RPMI8226 (cell line): ENCODE measurements around the gene ORC5.
"Not testable (repeated sequence)": the region's sequence is repeated elsewhere in the genome, so short reads cannot be mapped to it uniquely, and the experiment has no call there.

ENCODE experiments used
- DNase-seq: peaks from one replicate; pipeline ENCODE4 v3.0.0-alpha.2; 2015

The ORC5 gene

DNA sequence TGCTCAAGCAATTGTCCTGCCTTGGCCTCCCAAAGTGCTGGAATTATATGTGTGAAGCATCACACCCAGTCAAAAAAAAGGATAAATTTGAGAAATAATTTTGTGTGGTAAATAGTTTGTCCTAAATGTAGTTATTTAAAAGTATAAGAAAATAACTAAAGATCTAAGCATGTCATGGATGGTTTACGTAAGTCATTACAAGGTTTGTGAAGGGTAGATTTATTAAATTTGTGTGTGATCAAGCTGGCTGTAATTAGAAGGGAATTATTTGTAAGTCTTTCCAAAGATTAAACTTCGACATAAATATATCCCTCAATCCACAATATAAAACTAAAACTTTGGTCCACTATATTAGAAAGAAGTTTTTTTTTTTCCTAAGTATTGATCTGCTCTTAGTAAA is 28.6 kb downstream of the ORC5 start:
- DNase-seq = no peak

DNA sequence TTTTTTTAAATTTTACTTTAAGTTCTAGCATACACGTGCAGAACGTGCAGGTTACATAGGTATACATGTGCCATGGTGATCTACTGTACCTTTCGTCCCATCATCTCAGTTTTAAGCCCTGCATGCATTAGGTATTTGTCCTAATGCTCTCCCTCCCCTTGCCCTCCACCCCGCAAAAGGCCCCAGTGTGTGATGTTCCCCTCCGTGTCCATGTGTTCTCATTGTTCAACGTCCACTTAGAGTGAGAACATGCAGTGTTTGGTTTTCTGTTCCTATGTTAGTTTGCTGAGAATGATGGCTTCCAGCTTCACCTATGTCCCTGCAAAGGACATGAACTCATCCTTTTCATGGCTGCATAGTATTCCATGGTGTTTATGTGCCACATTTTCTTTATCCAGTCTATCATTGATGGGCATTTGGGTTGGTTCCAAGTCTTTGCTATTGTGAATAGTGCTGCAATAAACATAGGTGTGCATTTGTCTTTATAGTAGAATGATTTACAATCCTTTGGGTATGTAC is 30.2 kb downstream of the ORC5 start:
- DNase-seq = not testable (repeated sequence)

DNA sequence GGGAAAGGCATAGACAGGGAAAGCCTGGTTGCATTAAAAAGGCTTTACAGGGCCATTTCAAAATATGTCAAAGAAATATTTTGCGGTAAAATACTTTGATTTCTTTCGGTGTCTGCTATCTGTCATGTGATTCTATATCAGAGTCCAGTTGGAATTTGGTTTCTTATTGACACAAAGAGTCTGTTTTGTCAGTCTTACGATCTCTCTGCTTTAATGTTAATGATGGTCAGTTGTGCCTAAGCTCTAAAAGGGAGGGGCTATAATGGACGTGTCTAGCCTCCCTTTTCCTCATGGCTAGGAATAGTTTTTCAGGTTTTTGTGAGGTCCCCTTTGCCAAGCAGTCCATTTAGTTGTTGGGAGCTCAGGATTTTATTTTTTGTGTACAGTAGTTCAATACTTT is 31.5 kb downstream of the ORC5 start:
- DNase-seq = no peak

DNA sequence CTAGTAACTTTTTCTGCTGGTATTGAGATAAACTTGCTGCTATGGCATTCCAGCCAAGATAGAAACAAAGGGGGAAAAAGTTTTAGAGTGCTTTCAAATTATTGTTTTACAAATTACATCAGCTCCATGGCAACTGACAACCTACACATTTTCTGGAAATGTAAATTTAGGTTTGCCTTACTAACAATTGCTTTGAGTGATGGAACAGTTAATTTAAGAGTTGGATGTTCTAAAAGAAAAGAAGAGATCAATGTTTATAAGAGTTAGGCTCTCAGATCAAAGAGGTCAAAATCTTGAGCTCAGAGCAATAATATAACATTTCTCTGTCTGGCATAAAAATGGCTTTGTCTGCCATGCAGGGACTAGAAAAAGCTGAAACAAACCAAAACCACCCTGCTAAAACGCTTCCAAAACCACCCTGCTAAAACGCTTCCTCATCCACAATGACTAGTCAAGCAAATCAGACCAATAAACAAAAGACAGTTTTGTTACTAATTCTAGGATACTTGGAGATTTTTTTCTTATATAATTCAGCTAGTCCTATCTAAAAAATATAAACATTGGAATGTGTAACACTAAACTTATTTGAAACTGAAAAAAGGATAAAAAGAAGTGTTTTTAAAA is 32.3 kb downstream of the ORC5 start:
- no peak for DNase-seq

DNA sequence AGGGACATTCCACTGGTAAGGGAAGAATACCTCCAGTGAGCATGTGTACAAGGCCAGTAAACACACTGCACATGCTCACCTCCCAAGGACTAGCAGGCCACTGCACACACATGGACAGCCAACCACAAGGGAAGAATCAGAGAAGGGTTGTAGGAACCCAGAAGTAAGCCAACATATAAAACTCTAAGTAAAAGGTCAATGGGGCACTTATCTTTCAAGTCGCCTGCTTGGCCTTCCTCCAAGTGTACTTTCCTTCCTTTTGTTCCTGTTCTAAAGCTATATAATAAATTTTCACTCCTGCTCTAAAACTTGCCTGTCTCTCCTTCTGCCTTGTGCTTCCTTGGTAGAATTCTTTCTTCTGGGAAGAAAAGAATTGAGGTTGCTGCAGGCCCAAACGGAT is 33.0 kb downstream of the ORC5 start:
- DNase-seq = no peak

DNA sequence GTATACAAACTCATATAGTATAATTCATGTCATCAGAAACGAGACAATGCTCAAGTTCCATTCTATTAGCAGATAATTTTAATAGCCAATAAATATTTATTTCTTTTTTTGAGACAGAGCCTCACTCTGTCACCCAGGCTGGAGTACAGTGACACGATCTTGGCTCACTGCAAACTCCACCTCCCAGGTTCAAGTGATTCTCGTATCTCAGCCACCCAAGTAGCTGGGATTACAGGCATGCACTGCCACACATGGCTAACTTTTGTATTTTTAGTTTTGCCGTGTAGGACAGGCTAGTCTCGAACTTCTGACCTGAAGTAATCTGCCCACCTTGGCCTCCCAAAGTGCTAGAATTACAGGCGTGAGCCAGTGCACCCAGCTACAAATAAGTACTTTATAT is 45.7 kb downstream of the ORC5 start:
- no peak for DNase-seq

DNA sequence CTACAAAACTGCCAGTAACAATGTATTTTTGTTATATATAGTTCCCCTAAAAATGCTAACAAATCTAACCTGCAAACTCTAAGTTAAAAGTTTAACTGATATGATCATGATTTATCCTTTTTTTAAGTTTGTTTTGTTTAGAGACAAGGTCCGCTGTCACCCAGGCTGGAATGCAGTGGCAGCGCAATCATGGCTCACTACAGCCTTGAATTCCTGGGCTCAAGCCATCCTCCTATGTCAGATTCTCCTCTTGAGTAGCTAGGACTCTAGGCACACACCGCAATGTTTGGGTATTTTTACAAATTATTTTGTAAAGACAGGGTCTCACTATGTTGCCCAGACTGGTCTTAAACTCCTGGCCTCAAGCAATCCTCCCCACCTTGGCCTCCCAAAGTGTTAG is 46.6 kb downstream of the ORC5 start:
- no peak for DNase-seq

DNA sequence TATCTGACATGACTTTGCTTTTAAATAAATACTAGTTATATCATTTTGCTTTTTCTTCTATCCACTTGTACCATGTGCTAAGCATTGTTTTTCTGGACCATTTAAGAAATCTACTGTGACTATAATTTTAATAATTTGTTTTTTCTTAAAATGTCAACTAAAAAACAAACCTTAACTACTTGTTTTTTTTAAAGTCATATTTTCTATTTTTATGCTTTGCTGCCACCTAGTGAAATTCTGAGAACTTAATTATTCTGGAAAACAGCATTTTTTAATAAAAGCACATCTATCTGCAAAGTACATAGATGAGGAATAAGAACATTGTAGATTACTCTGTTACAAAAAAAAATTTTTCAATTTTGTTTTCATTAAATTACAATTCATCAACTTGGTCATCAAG is 47.4 kb downstream of the ORC5 start:
- peak; percentile 22 for DNase-seq

DNA sequence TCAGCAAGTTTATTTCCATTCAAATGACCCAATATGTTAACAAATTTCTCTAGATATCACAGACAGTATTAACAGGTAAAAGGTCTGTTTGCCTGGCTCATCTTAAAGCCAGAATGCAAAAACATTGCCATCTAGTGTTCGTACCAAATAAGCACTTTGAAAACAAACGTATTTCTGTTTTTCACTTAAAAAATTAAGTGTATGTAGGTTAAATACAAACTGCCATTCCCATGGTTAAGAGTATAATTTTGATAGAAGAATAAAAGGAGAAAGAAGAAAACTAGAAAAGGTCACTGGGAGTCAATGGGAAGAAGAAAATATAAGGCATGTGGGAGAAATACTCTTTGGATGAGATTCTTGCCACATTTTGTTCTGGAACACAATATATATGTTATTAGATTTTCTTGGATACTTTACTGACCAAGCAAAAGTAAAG is 51.0 kb downstream of the ORC5 start:
- peak; percentile 40 for DNase-seq

DNA sequence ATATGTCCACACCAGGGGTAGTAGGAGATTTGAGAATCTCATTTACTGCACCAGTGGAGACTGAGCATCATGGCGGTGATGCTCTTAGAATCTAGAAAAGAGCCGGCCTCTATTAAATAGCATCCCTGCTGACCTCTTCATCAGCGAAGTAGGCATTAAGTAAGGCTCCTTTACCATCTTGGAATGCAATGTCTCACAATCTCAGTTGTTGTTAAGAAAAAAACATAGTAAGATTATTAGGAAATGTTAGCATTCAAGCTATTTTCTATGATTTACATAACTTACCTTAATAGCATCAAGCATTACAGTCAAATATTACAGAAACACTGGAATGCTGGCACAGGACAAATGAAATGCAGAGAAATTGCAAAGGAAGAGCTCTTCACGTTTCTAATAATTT is 54.5 kb downstream of the ORC5 start:
- DNase-seq = no peak

DNA sequence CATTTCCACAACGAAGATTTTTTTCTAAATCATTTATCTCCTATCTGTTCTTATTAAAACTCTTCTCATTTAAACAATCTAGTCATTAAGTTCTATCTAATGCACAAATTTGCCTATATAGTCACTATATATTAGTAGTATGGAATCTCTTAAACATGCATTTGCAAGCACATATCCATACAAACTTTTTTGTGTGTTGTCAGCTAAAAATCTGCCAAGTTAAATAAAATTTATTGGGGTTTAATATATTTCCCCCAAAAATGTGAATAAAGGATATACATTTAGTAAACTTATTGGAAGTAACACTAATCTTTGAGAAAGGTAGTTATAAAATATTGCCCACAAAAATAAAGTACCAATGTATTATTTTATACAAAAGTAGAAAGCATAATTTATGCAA is 55.3 kb downstream of the ORC5 start:
- no peak for DNase-seq

DNA sequence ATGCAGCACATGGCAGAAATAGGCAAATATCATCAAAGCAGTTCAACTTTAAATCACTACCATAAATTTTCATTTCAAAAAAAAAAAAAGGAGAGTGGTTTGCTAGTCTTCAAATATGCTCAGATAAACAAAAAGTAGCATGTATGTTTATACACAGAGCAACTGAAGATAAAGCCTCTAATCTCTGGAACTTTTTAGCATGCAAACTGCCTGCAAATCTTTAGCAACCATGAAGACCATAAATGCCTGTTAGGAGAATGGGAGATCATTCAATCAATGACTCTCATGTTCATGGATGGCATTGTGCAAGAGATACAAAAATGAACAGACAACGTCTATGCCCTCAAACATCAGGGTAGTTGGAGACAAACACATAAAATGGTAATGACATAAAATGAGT is 57.3 kb downstream of the ORC5 start:
- DNase-seq = no peak

DNA sequence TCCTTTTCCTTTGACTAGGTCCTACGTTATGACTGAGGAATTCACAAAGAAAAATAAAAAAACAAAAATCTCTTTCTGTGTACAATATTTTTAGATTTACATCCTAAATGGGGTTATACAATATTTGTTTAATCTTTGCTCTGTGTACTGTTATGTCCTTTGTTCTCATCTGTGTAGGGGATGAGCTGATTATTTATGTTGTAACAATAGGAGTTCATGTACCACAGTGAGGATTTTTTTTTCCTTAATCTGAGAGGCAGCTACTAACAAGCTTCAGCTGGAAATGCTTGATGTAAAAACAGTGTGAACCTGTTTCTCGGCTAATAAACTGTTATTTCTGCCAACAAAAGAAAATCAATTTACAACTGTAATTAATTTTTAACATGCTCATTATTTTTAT is 58.0 kb downstream of the ORC5 start:
- no peak for DNase-seq

DNA sequence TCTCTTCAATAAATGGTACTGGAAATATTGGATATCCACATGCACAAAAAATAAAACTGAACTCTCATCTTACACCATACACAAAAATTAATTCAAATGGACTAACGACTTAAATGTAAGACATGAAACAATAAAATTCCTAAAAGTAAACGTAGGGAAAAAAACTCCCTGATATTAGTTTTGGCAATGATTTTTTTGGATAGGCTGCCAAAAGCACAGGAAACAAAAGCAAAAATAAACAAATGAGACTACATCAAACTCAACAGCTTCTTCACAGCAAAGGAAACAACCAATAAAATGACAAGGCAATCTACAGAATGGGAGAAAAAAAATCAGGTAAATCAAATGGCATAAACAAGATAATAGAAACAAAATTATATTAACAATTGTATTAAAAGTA is 65.7 kb downstream of the ORC5 start:
- DNase-seq = no peak

DNA sequence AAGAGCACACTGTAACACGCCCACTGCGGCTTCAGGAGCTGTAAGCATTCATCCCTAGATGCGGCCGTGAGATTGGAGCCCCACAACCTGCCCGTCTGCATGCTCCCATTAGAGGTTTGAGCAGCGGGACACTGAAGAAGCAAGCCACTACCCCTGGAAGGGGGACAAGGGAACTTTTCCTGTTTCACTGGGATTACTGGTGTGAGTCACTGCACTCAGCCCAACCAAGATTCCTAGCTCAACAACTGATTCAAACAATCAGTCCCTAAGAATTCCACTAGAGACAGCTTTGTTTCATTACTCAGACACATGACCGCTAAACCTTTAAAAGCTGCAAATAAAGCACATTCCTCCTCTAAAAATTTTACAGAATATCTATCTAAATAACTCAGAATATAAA is 69.8 kb downstream of the ORC5 start:
- no peak for DNase-seq

DNA sequence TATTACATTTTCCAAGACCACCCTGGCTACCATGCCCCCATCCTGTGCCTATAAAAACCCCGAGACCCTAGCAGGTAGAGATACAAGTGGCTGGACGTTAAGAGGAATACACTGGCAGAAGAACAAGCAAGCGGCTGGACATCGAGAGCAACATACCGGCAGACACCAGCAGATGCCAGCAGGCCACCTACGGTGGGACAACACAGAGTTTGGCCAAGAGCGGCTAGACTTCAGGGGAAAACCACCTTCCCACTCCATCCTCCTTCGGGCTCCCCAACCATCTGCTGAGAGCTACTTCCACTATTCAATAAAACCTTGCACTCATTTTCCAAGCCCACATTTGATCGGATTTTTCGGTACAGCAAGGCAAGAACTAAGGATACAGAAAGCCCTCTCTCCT is 70.3 kb downstream of the ORC5 start:
- DNase-seq = no peak

DNA sequence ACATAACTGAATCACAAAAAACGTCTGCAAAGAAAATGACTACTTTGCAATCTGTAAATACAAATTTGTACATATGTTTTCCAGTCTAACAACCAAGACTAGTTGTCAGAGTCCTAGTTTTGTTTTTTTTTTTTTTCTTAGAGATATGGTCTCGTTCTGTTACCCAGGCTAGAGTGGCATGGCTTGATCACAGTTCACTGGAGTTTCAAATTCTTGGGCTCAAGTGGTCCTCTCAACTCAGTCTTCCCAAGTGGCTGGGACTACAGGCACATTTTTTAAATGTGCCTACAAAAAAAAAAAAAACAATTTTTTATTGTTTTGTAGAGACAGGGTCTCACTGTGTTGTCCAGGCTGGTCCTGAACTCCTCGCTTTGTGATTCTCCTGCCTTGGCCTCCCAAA is 70.8 kb downstream of the ORC5 start:
- DNase-seq = no peak

DNA sequence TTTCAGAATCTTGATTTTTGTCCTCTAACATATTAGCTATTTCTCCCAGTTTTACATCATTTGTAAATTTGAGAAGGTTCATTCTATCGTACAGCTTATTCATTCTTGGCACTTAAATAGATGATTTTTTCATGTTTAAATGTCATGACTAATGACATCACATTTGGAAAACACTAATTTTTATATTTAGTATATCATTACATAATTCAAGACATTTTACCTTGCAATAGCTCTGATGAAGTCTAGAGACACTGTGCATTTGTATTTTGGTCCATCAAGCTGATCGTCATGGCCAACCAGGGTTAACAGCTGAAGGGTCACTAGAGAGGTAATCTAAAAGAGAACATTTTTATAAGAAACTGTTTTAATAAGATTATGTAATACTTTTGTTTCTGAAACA is 71.3 kb downstream of the ORC5 start:
- DNase-seq = no peak

DNA sequence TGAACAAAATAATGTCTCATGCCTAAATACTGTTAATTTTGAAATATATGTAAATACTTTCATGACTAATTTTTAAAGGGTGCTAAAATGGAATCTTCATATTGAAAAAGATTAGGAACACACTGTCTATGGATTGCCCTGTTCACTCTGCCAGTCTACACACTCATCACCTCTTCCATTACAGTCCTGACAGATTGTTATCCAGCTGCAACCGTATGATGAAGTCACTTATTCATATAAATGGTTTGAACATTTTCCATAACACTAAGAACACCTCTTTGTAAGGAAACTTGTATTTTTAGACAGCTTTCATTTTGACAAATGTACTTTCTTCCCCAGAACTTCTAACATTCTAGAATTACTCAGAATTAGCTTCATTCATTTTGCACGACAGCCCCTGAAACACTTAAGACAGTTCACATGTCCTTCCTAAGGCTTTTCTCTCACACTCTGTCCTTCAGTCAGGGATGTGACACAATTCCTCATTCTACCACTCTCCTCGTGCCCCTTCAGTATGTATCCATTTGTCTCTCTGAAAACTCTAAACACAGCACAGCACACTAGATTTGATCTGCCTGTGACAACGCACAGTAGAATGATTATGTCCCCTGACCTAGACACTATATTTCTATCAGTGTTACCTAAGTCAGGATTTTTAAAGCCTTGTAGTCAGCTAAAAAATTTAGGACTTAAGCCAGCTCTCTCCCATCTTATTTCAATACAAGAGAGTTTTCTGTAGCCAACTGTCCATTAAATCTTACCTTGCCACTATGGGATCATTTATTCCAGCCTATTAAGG is 71.9 kb downstream of the ORC5 start:
- DNase-seq = no peak

DNA sequence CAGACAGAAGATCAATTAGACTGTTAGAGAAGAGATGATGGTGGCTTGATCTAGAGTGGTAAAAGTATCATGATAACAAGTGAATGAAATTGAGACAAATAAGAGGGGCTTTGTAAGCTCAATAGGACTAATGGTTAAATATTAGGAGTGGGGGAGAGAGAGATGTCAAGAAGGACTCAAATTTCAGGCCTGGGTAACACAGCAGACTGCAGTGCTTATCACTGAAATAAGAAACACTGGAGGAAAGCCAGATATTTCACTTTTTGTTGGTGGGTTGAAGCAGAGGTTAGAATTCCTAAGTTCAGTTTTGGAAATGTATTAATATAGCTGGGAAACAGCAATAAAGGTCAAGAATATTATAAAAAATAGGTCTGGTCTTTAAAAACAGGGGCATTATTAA is 74.6 kb downstream of the ORC5 start:
- DNase-seq = no peak

DNA sequence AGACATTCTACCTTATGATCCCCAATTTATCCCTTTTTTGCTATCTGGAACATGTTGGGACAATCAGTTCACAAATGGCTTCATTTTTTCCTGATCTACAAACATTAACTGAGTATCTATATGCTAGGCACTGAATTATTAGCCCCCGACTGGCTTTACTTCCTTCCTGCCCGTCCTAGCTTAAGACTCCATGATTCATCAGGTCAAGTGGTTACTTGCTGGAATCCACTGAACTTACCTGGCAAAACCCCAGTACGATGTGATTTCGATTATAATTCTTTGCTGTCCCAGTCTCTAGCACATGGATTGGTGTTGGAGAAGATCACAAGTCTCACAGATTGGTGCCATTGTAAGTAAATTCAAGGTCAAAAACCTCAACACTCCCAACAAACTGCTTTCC is 77.1 kb downstream of the ORC5 start:
- DNase-seq = no peak

DNA sequence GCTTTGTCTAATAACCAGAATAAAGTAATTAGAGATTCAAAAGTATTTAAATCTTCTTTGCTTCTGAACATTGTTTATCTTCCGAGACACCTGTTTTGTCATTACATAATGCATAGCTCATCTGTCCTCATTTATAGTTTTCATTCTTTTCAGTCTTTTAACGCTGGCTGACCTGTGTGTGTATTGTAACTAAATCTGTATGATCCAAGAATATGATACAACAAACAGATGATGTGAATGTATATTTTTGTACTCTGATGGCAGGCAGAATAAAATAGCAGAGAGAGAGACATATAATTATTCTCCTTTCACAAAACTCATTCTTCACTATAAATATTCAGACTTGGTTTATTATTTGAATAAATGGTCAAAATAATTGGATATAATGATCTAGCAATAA is 80.6 kb downstream of the ORC5 start:
- DNase-seq = no peak

DNA sequence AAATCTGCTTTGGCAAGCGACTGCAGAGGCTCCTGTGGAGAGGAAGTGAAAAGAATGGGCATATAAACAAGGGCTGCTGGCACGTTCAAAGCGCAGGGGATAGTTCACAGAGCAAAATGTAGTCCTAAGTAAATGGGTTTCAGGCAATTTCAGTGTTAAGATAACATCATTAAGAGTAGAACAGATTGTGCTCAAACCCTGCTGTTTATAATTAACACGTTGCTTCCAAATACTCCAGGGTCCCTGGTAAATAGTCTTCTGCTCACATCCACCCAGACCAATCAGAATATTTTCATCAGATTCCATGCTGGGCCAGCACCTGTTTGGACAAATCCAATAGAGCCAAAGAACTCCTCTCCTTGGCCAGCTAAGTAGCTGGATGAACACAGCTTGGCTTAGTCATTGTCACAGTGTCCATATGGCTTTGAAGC is 81.4 kb downstream of the ORC5 start:
- DNase-seq = no peak

DNA sequence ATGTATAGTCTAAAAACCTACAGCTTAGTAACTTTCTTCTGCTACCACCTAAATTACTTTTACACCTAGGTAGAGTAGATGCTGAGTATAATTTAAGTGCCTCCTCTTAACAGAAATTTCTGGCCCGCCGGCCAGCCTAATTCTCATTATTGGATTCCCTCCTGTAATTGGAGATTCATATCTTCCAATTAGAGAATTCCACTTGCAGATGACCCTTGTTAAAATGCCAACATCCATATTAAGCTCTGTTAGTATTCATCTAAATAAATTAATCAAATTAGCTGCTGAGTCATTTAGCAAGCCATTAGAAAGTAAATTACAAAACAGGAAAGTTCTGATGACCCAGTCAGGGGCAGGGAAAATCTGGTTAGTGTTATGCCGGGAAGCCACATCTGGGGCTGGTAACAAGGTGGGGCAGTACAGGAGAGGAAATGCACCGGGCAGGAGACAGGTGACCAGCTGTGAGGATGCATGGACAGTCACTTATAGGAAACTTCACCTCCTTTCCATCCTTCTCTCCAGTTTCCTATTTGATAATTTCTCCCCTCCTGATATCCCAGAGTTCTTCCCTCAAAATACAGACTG is 82.8 kb downstream of the ORC5 start:
- no peak for DNase-seq
